Measurements from ENCODE around the gene CLHC1.

DNA sequence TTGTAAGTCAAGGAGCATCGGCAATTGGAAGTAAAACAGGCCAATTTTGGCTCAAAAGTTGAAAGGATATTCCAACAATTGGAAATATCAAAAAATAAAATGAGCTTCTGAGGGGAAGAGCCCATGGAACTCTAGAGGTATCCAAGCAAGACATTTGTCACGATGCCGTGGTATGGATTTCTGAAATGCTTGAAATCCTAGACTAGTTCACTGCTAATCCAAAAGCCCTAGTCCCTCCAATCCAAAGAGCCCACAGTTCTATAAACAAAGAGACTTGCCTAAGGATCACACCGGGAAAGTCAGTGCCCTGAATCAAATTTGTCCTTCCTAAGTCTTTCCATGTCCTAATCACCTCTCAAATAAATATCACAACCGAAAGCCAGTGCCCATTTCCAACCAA is 85.1 kb downstream of the CLHC1 start:
- TF ChIP-seq, protein P1, sequence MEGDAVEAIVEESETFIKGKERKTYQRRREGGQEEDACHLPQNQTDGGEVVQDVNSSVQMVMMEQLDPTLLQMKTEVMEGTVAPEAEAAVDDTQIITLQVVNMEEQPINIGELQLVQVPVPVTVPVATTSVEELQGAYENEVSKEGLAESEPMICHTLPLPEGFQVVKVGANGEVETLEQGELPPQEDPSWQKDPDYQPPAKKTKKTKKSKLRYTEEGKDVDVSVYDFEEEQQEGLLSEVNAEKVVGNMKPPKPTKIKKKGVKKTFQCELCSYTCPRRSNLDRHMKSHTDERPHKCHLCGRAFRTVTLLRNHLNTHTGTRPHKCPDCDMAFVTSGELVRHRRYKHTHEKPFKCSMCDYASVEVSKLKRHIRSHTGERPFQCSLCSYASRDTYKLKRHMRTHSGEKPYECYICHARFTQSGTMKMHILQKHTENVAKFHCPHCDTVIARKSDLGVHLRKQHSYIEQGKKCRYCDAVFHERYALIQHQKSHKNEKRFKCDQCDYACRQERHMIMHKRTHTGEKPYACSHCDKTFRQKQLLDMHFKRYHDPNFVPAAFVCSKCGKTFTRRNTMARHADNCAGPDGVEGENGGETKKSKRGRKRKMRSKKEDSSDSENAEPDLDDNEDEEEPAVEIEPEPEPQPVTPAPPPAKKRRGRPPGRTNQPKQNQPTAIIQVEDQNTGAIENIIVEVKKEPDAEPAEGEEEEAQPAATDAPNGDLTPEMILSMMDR (IDR thresholded peaks at IDR 0.05), result no peak
- TF ChIP-seq EZH2 (IDR thresholded peaks at IDR 0.05), result no peak
